Measurements from ENCODE around the gene SYS1.

Gene SYS1

DNA sequence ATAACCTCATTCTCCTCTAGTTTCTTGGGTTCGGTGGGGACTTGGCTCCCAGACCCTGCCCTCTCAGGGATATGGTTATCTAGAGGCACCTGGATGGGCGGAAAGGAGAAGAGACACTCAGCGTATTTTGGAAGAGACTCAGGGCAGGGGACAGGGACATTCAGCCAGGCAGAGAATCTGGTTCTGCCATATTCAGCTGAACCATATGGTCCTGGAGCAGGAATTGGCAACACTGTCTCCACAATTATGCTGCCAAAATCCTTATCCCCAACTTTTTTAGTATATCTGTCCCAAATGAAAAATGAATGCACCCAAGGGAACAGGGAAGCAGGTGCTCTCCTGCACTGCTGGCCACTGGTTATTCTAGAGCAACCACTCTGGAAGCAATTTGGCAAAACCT, 32.5 kb upstream of the SYS1 start:
- Histone ChIP-seq H4K20me1 (ENCODE audit: insufficient read depth, low read length) (no peaks in the 10 kb centered on the region), H3K27me3 (replicated peaks; ENCODE audit: insufficient read depth, low read length) (no peaks in the 10 kb centered on the region), H3K9ac (ENCODE audit: low read length) (no peak overlapping the region), H3K36me3 (replicated peaks; ENCODE audit: insufficient read depth, low read length) (no peaks in the 10 kb centered on the region), H2AFZ (ENCODE audit: low read length) (no peak overlapping the region), H3K27ac (ENCODE audit: low read length) (no peak overlapping the region), H3K4me3 (ENCODE audit: low read length) (no peak overlapping the region), H3K79me2 (ENCODE audit: low read length) (no peaks in the 10 kb centered on the region), H3K9me3 (replicated peaks; ENCODE audit: insufficient read depth, low read length) (no peaks in the 10 kb centered on the region), H3F3A (ENCODE audit: insufficient read depth, low read length) (no peaks in the 10 kb centered on the region), H3K9me2 (replicated peaks; ENCODE audit: insufficient read depth, low read length) (no peaks in the 10 kb centered on the region), H3K4me2 (ENCODE audit: low read depth, low read length) (no peak overlapping the region), H3K4me1 (ENCODE audit: low read length) (no peaks in the 10 kb centered on the region)
- no peak for DNase-seq
- TF ChIP-seq EZH2 (optimal IDR thresholded peaks at IDR 0.05; ENCODE audit: low read depth, low read length) (no peak), EZH2phosphoT487 (IDR thresholded peaks at IDR 0.05; ENCODE audit: low read length) (no peak)
- TF ChIP-seq, protein P1, sequence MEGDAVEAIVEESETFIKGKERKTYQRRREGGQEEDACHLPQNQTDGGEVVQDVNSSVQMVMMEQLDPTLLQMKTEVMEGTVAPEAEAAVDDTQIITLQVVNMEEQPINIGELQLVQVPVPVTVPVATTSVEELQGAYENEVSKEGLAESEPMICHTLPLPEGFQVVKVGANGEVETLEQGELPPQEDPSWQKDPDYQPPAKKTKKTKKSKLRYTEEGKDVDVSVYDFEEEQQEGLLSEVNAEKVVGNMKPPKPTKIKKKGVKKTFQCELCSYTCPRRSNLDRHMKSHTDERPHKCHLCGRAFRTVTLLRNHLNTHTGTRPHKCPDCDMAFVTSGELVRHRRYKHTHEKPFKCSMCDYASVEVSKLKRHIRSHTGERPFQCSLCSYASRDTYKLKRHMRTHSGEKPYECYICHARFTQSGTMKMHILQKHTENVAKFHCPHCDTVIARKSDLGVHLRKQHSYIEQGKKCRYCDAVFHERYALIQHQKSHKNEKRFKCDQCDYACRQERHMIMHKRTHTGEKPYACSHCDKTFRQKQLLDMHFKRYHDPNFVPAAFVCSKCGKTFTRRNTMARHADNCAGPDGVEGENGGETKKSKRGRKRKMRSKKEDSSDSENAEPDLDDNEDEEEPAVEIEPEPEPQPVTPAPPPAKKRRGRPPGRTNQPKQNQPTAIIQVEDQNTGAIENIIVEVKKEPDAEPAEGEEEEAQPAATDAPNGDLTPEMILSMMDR (IDR thresholded peaks at IDR 0.05; ENCODE audit: low read length) = no peak

DNA sequence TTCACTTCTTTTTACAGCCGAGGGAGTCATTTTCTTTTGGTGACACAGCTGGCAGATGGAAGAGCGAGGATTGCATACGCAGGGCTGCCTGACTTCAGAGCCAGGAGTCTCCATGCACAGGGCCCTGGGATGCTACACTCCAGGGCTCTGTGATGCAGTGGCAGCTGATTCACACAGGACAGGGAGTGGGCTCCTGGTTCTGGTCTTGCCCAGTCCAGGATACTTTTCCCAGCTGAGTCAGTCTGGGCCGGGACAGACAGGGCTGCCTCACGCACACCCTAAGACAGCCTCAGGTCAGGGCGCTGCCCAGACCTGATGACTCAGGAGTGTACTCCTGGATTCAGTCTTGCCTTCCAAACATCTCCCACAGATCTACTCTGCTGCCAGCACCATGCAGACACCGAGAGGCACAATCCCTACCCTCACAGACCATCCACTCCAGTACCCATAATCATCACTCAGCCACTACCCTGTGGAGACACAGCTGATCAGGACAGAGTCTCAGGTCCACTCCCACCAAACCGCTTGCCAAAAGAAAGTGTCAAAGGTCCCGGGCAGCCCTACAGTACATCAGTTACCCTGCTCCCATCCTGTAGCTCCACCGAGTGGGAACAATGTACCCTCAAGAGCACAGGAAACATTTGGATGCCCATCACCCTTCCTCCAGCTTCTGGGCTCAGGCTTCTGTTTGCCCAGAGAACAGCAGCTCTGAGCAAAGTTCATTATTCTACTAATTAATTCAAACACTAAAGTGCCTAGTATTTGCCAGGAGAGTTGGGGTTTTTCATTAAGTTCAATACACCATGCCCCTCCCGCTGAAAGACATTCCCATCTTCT, 26.2 kb upstream of the SYS1 start:
- Histone ChIP-seq H3K27me3 (replicated peaks; ENCODE audit: insufficient read depth, low read length) (no peaks in the 10 kb centered on the region), H3K4me3 (ENCODE audit: low read length) (no peak overlapping the region), H3K36me3 (replicated peaks; ENCODE audit: insufficient read depth, low read length) (no peaks in the 10 kb centered on the region), H3K79me2 (ENCODE audit: low read length) (no peaks in the 10 kb centered on the region), H3K4me1 (ENCODE audit: low read length) (peaks cover 21% of the 10 kb centered on the region), H3F3A (ENCODE audit: insufficient read depth, low read length) (peaks cover 5% of the 10 kb centered on the region; the same call in 1 of the 2 replicates), H3K4me2 (ENCODE audit: low read depth, low read length) (no peak overlapping the region), H3K9me2 (replicated peaks; ENCODE audit: insufficient read depth, low read length) (no peaks in the 10 kb centered on the region), H3K9me3 (replicated peaks; ENCODE audit: insufficient read depth, low read length) (no peaks in the 10 kb centered on the region), H4K20me1 (ENCODE audit: insufficient read depth, low read length) (no peaks in the 10 kb centered on the region), H3K9ac (ENCODE audit: low read length) (no peak overlapping the region), H2AFZ (ENCODE audit: low read length) (no peak overlapping the region), H3K27ac (ENCODE audit: low read length) (no peak overlapping the region)
- TF ChIP-seq EZH2phosphoT487 (IDR thresholded peaks at IDR 0.05; ENCODE audit: low read length) = no peak
- TF ChIP-seq, protein P1 (IDR thresholded peaks at IDR 0.05; ENCODE audit: low read length) = no peak
- TF ChIP-seq EZH2 (optimal IDR thresholded peaks at IDR 0.05; ENCODE audit: low read depth, low read length) = no peak
- no peak for DNase-seq

- Histone ChIP-seq H3K27ac (ENCODE audit: low read length) (no peak overlapping the region), H3K36me3 (replicated peaks; ENCODE audit: insufficient read depth, low read length) (no peaks in the 10 kb centered on the region), H3F3A (ENCODE audit: insufficient read depth, low read length) (peaks cover 5% of the 10 kb centered on the region; the same call in 1 of the 2 replicates), H3K9ac (ENCODE audit: low read length) (no peak overlapping the region), H3K9me3 (replicated peaks; ENCODE audit: insufficient read depth, low read length) (no peaks in the 10 kb centered on the region), H3K9me2 (replicated peaks; ENCODE audit: insufficient read depth, low read length) (no peaks in the 10 kb centered on the region), H3K4me1 (ENCODE audit: low read length) (peaks cover 21% of the 10 kb centered on the region), H2AFZ (ENCODE audit: low read length) (no peak overlapping the region), H4K20me1 (ENCODE audit: insufficient read depth, low read length) (no peaks in the 10 kb centered on the region), H3K4me2 (ENCODE audit: low read depth, low read length) (no peak overlapping the region), H3K27me3 (replicated peaks; ENCODE audit: insufficient read depth, low read length) (no peaks in the 10 kb centered on the region), H3K4me3 (ENCODE audit: low read length) (no peak overlapping the region), H3K79me2 (ENCODE audit: low read length) (no peaks in the 10 kb centered on the region)
- TF ChIP-seq EZH2 (optimal IDR thresholded peaks at IDR 0.05; ENCODE audit: low read depth, low read length) (no peak), EZH2phosphoT487 (IDR thresholded peaks at IDR 0.05; ENCODE audit: low read length) (no peak)
- TF ChIP-seq, protein P1 (IDR thresholded peaks at IDR 0.05; ENCODE audit: low read length) = no peak
- no peak for DNase-seq
Measured at GRCh38 chr20:45337367-45338120, 25.4 kb upstream of the SYS1 start.

Measured in MM.1S (cell line).